IMR-90 (cell line): ENCODE results near the gene SPACA7. TPM values are rescaled to one million over a fixed set of nuclear protein-coding genes. Genes with fewer than 3 reads are reported as not detected.

Experiments used
- ATAC-seq: fragments of 200-7000 bp; cut with Tn5 transposase; 2 replicates; pipeline ENCODE4 v1.9.1; 2020; ENCODE audit warnings: low read depth, mild to moderate bottlenecking, moderate library complexity
- BruUV-seq: library from RNA; stranded (reverse); fragments of 400-500 nt; replicated peaks from 2 replicates; lab custom pipeline; 2021; lab: Mats Ljungman, UMichigan
- CTCF ChIA-PET: fragments of 300-600 bp; formaldehyde crosslinking; extraction: SDS; loops from one replicate; lab custom pipeline; 2021; ENCODE audit warnings: antibody characterized with exemption; lab: Yijun Ruan, JAX
- POLR2A ChIA-PET: fragments of 300-600 bp; sonication (Branson Sonifier 250); formaldehyde crosslinking; loops from one replicate; lab custom pipeline; 2022; ENCODE audit warnings: antibody characterized with exemption; ENCODE audit not compliant: unreplicated experiment; lab: Charles Lee
- DNase-seq: peaks from one replicate; pipeline ENCODE4 v3.0.0; 2013
- H2AFZ ChIP-seq: replicated peaks from 2 replicates; pipeline ENCODE3; 2013; ENCODE audit warnings: low read length, mild to moderate bottlenecking; ENCODE audit not compliant: poor library complexity
- H2AK5ac ChIP-seq: 2 replicates; pipeline ENCODE4 v1.6.1; 2013; ENCODE audit warnings: low read depth, low read length, inconsistent platforms
- H2AK9ac ChIP-seq: replicated peaks from 2 replicates; pipeline ENCODE3; 2013; ENCODE audit warnings: mild to moderate bottlenecking, low read depth, low read length, moderate library complexity; ENCODE audit not compliant: poor library complexity
- H2BK120ac ChIP-seq: 2 replicates; pipeline ENCODE4 v1.6.1; 2013; ENCODE audit warnings: low read depth, low read length, inconsistent platforms
- H2BK15ac ChIP-seq: 3 replicates; pipeline ENCODE4 v1.6.1; 2013; ENCODE audit warnings: low read depth, low read length, inconsistent platforms
- H2BK20ac ChIP-seq: 2 replicates; pipeline ENCODE4 v1.6.1; 2013; ENCODE audit warnings: low read depth, mild to moderate bottlenecking, inconsistent platforms, low read length, moderate library complexity
- H2BK5ac ChIP-seq: 2 replicates; pipeline ENCODE4 v1.6.1; 2013; ENCODE audit warnings: mild to moderate bottlenecking, low read depth, low read length, inconsistent platforms; ENCODE audit not compliant: poor library complexity, severe bottlenecking
- H3K14ac ChIP-seq: replicated peaks from 2 replicates; pipeline ENCODE4 v1.6.1; 2013; ENCODE audit warnings: low read depth, low read length, inconsistent platforms
- H3K18ac ChIP-seq: 2 replicates; pipeline ENCODE4 v1.6.1; 2013; ENCODE audit warnings: low read depth, low read length, control low read depth
- H3K23ac ChIP-seq: 2 replicates; pipeline ENCODE4 v1.6.1; 2013; ENCODE audit warnings: low read depth, low read length, inconsistent platforms
- H3K27ac ChIP-seq: 2 replicates; pipeline ENCODE4 v1.5.1; 2013; ENCODE audit warnings: mild to moderate bottlenecking, control low read depth, low read length; ENCODE audit not compliant: insufficient read depth
- H3K27me3 ChIP-seq: 2 replicates; pipeline ENCODE4 v1.6.1; 2013; ENCODE audit warnings: low read length; ENCODE audit not compliant: control insufficient read depth, insufficient read depth
- H3K36me3 ChIP-seq: 2 replicates; pipeline ENCODE4 v1.6.1; 2013; ENCODE audit warnings: low read length, mixed read lengths; ENCODE audit not compliant: control insufficient read depth, insufficient read depth
- H3K4ac ChIP-seq: 2 replicates; pipeline ENCODE4 v1.6.1; 2013; ENCODE audit warnings: low read depth, low read length, inconsistent platforms
- H3K4me1 ChIP-seq: 2 replicates; pipeline ENCODE4 v1.6.1; 2013; ENCODE audit warnings: low read length, mixed read lengths; ENCODE audit not compliant: control insufficient read depth, insufficient read depth
- H3K4me2 ChIP-seq: 2 replicates; pipeline ENCODE4 v1.6.1; 2013; ENCODE audit warnings: low read depth, mild to moderate bottlenecking, control low read depth, low read length, moderate library complexity
- H3K4me3 ChIP-seq: 2 replicates; pipeline ENCODE4 v1.5.1; 2013; ENCODE audit warnings: low read depth, mild to moderate bottlenecking, control low read depth, low read length, moderate library complexity; ENCODE audit not compliant: insufficient read depth
- H3K56ac ChIP-seq: 2 replicates; pipeline ENCODE4 v1.6.1; 2013; ENCODE audit warnings: low read length, inconsistent platforms; ENCODE audit not compliant: insufficient read depth; ENCODE audit errors: extremely low read depth
- H3K79me1 ChIP-seq, 2 experiments: 2 replicates each; pipeline ENCODE4 v1.6.1; 2013; ENCODE audit warnings: low read length in 2 of 2, inconsistent platforms in 1 of 2, low read depth in 1 of 2
- H3K9ac ChIP-seq: 2 replicates; pipeline ENCODE4 v1.6.1; 2013; ENCODE audit warnings: low read depth, low read length, control low read depth
- H3K9me1 ChIP-seq: 2 replicates; pipeline ENCODE4 v1.6.1; 2013; ENCODE audit warnings: low read length, inconsistent platforms; ENCODE audit not compliant: insufficient read depth
- H3K9me3 ChIP-seq: 2 replicates; pipeline ENCODE4 v1.6.1; 2013; ENCODE audit warnings: low read length; ENCODE audit not compliant: control insufficient read depth, insufficient read depth
- H4K20me1 ChIP-seq: 2 replicates; pipeline ENCODE4 v1.6.1; 2013; ENCODE audit warnings: low read length, inconsistent platforms; ENCODE audit not compliant: insufficient read depth
- H4K5ac ChIP-seq: 2 replicates; pipeline ENCODE4 v1.6.1; 2013; ENCODE audit warnings: mild to moderate bottlenecking, low read depth, low read length, control low read depth
- H4K8ac ChIP-seq, 2 experiments: 2 replicates each; pipeline ENCODE4 v1.6.1; 2013; ENCODE audit warnings: low read depth in 2 of 2, low read length in 2 of 2, control low read depth in 1 of 2, inconsistent platforms in 1 of 2
- H4K91ac ChIP-seq: 2 replicates; pipeline ENCODE4 v1.6.1; 2013; ENCODE audit warnings: low read depth, low read length, inconsistent platforms; ENCODE audit not compliant: insufficient read depth
- BHLHE40 ChIP-seq: fragments of 150-350 bp; IDR thresholded peaks from 2 replicates; pipeline ENCODE4 v1.6.1; 2016; ENCODE audit warnings: mild to moderate bottlenecking, low read depth, low read length
- CHD1 ChIP-seq: IDR thresholded peaks from 2 replicates; pipeline ENCODE4 v1.6.1; 2012; ENCODE audit warnings: low read depth, low read length, improper control_type of control experiment
- FOS ChIP-seq: fragments of 150-350 bp; IDR thresholded peaks from 2 replicates; pipeline ENCODE4 v1.6.1; 2016; ENCODE audit warnings: low read depth, low read length
- SMC3 ChIP-seq: fragments of 150-350 bp; IDR thresholded peaks from 2 replicates; pipeline ENCODE4 v1.6.1; 2016; ENCODE audit warnings: low read depth, mild to moderate bottlenecking, antibody characterized with exemption, low read length, moderate library complexity
- WGBS, 2 experiments: methylation state at CpG; one replicate each; pipeline versions ENCODE4 v1.1.5 to v1.1.7; 2013; ENCODE audit warnings: missing lambda C conversion rate in 2 of 2; ENCODE audit not compliant: insufficient read length in 1 of 2; ENCODE audit errors: extremely low coverage in 2 of 2; 5-methylcytosine and 5-hydroxymethylcytosine counted together
- dilution Hi-C: fragments of 300-500 bp; cut with HindIII; formaldehyde crosslinking; loops from one replicate; pipeline ENCODE4 v1.14.3; 2018; ENCODE audit warnings: low sequenced_read_pairs; ENCODE audit not compliant: unreplicated experiment
- in situ Hi-C: fragments of 300-500 bp; cut with MboI; formaldehyde crosslinking; loops from 3 replicates; pipeline ENCODE4 v1.14.3; 2019; ENCODE audit warnings: low sequenced_read_pairs, inconsistent platforms, mixed read lengths
- intact Hi-C: fragments of 100-400 bp; cut with micrococcal nuclease; formaldehyde crosslinking; loops from 2 replicates; pipeline ENCODE4 v1.10.0; 2022
- polyA plus RNA-seq, 3 experiments: library from polyadenylated mRNA; depleted of rRNA; stranded (reverse); fragments of >200 nt; gene quantifications; 2 replicates each; pipeline ENCODE4 v1.2.3, GENCODE V29; 2012; ENCODE audit warnings: low replicate concordance in 1 of 3
- total RNA-seq: library from RNA; depleted of rRNA; stranded (reverse); fragments of >200 nt; gene quantifications from 2 replicates; pipeline ENCODE4 v1.2.3, GENCODE V29; 2012
- TF ChIP-seq, protein P1 (sequence below): conservative IDR thresholded peaks from 2 replicates; pipeline ENCODE4 v1.5.1; 2012; ENCODE audit warnings: mild to moderate bottlenecking, low read depth, low read length, improper control_type of control experiment

SPACA7 gene
- total and polyA plus RNA-seq, 2 of the 4 experiments (the other 2 are of a cell fraction) = not detected

DNA sequence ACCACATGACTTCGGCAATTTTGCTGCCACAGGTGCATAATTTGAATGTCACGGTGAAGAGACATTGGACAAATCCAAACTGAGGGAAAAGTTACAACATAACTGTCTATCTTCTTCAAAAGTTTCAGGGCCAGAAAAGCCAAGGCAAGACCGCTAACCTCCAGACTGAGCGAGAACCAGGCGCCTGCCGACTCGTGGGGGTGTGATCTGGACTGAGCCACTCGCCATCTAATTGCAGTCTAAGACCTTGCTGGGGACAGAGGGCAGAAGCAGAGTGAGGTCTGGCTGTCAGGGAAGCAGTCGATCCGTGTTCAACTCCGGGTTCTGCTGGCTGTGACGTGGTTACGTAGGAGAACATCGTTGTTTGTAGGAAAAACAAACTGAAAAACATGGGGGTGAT, 88.6 kb downstream of the SPACA7 start:
- Histone ChIP-seq H3K9me1 (no peaks in the 10 kb centered on the region), H2AK5ac (no peak overlapping the region), H4K91ac (no peak overlapping the region), H2BK15ac (no peak overlapping the region), H3K4me3 (no peak overlapping the region), H2AK9ac (no peak overlapping the region), H4K5ac (no peak overlapping the region), H3K27me3 (no peaks in the 10 kb centered on the region), H4K8ac (no peak overlapping the region), H2BK20ac (no peak overlapping the region), H3K14ac (no peak overlapping the region), H3K36me3 (no peaks in the 10 kb centered on the region), H3K9ac (no peak overlapping the region), H3K4me2 (no peak overlapping the region), H4K20me1 (no peaks in the 10 kb centered on the region), H2BK5ac (no peak overlapping the region), H2AFZ (no peak overlapping the region), H3K4me1 (no peaks in the 10 kb centered on the region), H3K23ac (no peak overlapping the region), H3K56ac (no peak overlapping the region), H3K27ac (no peak overlapping the region), H3K4ac (no peak overlapping the region), H3K9me3 (no peaks in the 10 kb centered on the region), H3K79me1 (no peaks in the 10 kb centered on the region), H3K18ac (no peak overlapping the region), H2BK120ac (no peak overlapping the region)
- intact Hi-C loops (no loop called here), in situ Hi-C loops (no loop called here), dilution Hi-C loops (no loop called here)
- POLR2A ChIA-PET = no interaction called here
- TF ChIP-seq SMC3 (no peak), FOS (no peak), CHD1 (no peak), BHLHE40 (no peak)
- TF ChIP-seq, protein P1, sequence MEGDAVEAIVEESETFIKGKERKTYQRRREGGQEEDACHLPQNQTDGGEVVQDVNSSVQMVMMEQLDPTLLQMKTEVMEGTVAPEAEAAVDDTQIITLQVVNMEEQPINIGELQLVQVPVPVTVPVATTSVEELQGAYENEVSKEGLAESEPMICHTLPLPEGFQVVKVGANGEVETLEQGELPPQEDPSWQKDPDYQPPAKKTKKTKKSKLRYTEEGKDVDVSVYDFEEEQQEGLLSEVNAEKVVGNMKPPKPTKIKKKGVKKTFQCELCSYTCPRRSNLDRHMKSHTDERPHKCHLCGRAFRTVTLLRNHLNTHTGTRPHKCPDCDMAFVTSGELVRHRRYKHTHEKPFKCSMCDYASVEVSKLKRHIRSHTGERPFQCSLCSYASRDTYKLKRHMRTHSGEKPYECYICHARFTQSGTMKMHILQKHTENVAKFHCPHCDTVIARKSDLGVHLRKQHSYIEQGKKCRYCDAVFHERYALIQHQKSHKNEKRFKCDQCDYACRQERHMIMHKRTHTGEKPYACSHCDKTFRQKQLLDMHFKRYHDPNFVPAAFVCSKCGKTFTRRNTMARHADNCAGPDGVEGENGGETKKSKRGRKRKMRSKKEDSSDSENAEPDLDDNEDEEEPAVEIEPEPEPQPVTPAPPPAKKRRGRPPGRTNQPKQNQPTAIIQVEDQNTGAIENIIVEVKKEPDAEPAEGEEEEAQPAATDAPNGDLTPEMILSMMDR = no peak
- no TSS peak for BruUV-seq
- CTCF ChIA-PET = no interaction called here
- 86% methylated on average over 5 of the region's 14 CpGs; no CpG with 5 or more reads in 1 of the 2 experiments for WGBS, 2 experiments
- ATAC-seq (no peak), DNase-seq (no peak)
